Measurements from ENCODE around the gene ADGRD2. TPM values are rescaled to one million over a fixed set of nuclear protein-coding genes. Genes with fewer than 3 reads are reported as not detected.

The ADGRD2 gene
- total and polyA plus RNA-seq, 4 donors, result not detected

DNA sequence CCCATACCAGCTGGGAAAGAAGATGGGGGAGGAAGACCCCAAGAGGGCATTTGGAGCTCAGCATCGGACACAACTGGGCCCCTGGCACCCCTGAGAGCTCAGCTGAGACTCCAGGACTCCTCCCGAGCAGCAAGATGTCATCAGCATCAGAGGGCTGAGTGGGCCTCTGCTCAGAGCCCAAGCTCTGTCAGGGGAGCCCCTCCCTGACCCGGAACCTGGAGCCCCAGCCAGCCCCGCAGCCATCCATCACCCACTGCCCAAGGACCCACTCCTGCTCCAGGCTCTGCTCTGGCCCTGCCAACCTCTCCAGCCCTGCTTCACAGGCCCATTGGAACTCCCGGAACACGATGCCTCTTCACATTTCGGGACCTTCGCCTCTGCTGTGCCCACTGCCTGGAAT is 47.2 kb downstream of the ADGRD2 start:
- WGBS, result 94% methylated on average over 8 of the region's 8 CpGs
- Histone ChIP-seq H3K9me3 (ENCODE audit: control insufficient read depth in 4 of 4, low read length in 3 of 4) (no peaks in the 10 kb centered on the region), H3K4me1 (ENCODE audit: control insufficient read depth in 4 of 4, insufficient read depth in 4 of 4, low read length in 3 of 4) (peaks cover 0 to 8% (median 3%) of the 10 kb centered on the region in 4 donors), H3K27me3 (ENCODE audit: control insufficient read depth in 4 of 4, insufficient read depth in 4 of 4, low read length in 3 of 4) (peaks cover 0 to 4% (median 0%) of the 10 kb centered on the region in 4 donors), H3K9ac (ENCODE audit: low read depth in 1 of 2, low read length in 2 of 2) (no peak overlapping the region), H3K27ac (ENCODE audit: low read depth in 1 of 2, low read length in 2 of 2) (no peak overlapping the region), H3K4me3 (ENCODE audit: low read depth in 1 of 3, low read length in 3 of 3) (no peak overlapping the region), H3K36me3 (ENCODE audit: control insufficient read depth in 4 of 4, insufficient read depth in 3 of 4, low read depth in 1 of 4, low read length in 3 of 4) (no peaks in the 10 kb centered on the region)
- no peak for DNase-seq (ENCODE audit: low spot score)
- TF ChIP-seq, protein P1, sequence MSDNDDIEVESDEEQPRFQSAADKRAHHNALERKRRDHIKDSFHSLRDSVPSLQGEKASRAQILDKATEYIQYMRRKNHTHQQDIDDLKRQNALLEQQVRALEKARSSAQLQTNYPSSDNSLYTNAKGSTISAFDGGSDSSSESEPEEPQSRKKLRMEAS (IDR thresholded peaks at IDR 0.05), result no peak
- TF ChIP-seq FOXA1 (IDR thresholded peaks at IDR 0.05) (no peak), YY1 (IDR thresholded peaks at IDR 0.05) (no peak), FOXA2 (IDR thresholded peaks at IDR 0.05) (no peak), EGR1 (IDR thresholded peaks at IDR 0.05; ENCODE audit: low read depth in 2 of 2) (no peak), HNF4A (conservative IDR thresholded peaks at IDR 0.05) (no peak), TAF1 (conservative IDR thresholded peaks at IDR 0.05) (no peak), RAD21 (IDR thresholded peaks at IDR 0.05) (no peak), GABPA (IDR thresholded peaks at IDR 0.05 in 1 of 2, conservative IDR thresholded peaks at IDR 0.05 in 1 of 2) (no peak), SP1 (IDR thresholded peaks at IDR 0.05) (no peak), NR2F2 (IDR thresholded peaks at IDR 0.05) (no peak)
- TF ChIP-seq, protein P2, sequence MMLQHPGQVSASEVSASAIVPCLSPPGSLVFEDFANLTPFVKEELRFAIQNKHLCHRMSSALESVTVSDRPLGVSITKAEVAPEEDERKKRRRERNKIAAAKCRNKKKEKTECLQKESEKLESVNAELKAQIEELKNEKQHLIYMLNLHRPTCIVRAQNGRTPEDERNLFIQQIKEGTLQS (IDR thresholded peaks at IDR 0.05), result no peak
- TF ChIP-seq, protein P3, sequence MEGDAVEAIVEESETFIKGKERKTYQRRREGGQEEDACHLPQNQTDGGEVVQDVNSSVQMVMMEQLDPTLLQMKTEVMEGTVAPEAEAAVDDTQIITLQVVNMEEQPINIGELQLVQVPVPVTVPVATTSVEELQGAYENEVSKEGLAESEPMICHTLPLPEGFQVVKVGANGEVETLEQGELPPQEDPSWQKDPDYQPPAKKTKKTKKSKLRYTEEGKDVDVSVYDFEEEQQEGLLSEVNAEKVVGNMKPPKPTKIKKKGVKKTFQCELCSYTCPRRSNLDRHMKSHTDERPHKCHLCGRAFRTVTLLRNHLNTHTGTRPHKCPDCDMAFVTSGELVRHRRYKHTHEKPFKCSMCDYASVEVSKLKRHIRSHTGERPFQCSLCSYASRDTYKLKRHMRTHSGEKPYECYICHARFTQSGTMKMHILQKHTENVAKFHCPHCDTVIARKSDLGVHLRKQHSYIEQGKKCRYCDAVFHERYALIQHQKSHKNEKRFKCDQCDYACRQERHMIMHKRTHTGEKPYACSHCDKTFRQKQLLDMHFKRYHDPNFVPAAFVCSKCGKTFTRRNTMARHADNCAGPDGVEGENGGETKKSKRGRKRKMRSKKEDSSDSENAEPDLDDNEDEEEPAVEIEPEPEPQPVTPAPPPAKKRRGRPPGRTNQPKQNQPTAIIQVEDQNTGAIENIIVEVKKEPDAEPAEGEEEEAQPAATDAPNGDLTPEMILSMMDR (IDR thresholded peaks at IDR 0.05; ENCODE audit: low read depth, low read length, missing input control), result no peak
- TF ChIP-seq, protein P4, sequence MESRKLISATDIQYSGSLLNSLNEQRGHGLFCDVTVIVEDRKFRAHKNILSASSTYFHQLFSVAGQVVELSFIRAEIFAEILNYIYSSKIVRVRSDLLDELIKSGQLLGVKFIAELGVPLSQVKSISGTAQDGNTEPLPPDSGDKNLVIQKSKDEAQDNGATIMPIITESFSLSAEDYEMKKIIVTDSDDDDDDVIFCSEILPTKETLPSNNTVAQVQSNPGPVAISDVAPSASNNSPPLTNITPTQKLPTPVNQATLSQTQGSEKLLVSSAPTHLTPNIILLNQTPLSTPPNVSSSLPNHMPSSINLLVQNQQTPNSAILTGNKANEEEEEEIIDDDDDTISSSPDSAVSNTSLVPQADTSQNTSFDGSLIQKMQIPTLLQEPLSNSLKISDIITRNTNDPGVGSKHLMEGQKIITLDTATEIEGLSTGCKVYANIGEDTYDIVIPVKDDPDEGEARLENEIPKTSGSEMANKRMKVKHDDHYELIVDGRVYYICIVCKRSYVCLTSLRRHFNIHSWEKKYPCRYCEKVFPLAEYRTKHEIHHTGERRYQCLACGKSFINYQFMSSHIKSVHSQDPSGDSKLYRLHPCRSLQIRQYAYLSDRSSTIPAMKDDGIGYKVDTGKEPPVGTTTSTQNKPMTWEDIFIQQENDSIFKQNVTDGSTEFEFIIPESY (IDR thresholded peaks at IDR 0.05), result no peak
- TF ChIP-seq, protein P5, sequence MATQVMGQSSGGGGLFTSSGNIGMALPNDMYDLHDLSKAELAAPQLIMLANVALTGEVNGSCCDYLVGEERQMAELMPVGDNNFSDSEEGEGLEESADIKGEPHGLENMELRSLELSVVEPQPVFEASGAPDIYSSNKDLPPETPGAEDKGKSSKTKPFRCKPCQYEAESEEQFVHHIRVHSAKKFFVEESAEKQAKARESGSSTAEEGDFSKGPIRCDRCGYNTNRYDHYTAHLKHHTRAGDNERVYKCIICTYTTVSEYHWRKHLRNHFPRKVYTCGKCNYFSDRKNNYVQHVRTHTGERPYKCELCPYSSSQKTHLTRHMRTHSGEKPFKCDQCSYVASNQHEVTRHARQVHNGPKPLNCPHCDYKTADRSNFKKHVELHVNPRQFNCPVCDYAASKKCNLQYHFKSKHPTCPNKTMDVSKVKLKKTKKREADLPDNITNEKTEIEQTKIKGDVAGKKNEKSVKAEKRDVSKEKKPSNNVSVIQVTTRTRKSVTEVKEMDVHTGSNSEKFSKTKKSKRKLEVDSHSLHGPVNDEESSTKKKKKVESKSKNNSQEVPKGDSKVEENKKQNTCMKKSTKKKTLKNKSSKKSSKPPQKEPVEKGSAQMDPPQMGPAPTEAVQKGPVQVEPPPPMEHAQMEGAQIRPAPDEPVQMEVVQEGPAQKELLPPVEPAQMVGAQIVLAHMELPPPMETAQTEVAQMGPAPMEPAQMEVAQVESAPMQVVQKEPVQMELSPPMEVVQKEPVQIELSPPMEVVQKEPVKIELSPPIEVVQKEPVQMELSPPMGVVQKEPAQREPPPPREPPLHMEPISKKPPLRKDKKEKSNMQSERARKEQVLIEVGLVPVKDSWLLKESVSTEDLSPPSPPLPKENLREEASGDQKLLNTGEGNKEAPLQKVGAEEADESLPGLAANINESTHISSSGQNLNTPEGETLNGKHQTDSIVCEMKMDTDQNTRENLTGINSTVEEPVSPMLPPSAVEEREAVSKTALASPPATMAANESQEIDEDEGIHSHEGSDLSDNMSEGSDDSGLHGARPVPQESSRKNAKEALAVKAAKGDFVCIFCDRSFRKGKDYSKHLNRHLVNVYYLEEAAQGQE (IDR thresholded peaks at IDR 0.05), result no peak

DNA sequence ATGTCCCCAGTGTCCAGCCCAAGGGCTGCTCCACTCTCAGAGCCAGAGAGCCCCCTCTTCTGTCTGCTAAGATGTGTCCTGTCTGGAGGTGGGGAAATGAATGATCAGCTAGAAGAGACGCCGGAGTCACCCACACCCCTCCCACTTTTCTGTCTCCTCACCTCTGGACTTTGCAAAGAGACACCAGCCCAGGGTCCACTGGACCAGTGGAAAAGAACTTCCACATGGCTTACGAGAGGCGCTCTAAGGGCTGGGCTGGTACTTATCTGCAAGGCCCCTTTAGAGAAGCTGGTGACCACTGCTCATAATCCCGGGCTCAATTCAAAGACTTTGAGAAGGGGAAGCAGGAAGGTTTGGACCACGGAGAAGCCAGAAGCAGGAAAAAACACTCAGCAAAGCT is 47.8 kb downstream of the ADGRD2 start:
- Histone ChIP-seq H3K27me3 (ENCODE audit: control insufficient read depth in 4 of 4, insufficient read depth in 4 of 4, low read length in 3 of 4) (peaks cover 0 to 6% (median 0%) of the 10 kb centered on the region in 4 donors), H3K9ac (ENCODE audit: low read depth in 1 of 2, low read length in 2 of 2) (no peak overlapping the region), H3K36me3 (ENCODE audit: control insufficient read depth in 4 of 4, insufficient read depth in 3 of 4, low read depth in 1 of 4, low read length in 3 of 4) (no peaks in the 10 kb centered on the region), H3K4me1 (ENCODE audit: control insufficient read depth in 4 of 4, insufficient read depth in 4 of 4, low read length in 3 of 4) (peaks cover 0 to 8% (median 3%) of the 10 kb centered on the region in 4 donors), H3K4me3 (ENCODE audit: low read depth in 1 of 3, low read length in 3 of 3) (no peak overlapping the region), H3K27ac (ENCODE audit: low read depth in 1 of 2, low read length in 2 of 2) (no peak overlapping the region), H3K9me3 (ENCODE audit: control insufficient read depth in 4 of 4, low read length in 3 of 4) (no peaks in the 10 kb centered on the region)
- no peak for DNase-seq (ENCODE audit: low spot score)
- no peak for TF ChIP-seq SP1 (IDR thresholded peaks at IDR 0.05)
- TF ChIP-seq HNF4G (IDR thresholded peaks at IDR 0.05), result no peak
- TF ChIP-seq, protein P3 (IDR thresholded peaks at IDR 0.05; ENCODE audit: low read depth, low read length, missing input control), result no peak
- TF ChIP-seq RXRA (IDR thresholded peaks at IDR 0.05), result no peak
- TF ChIP-seq TAF1 (conservative IDR thresholded peaks at IDR 0.05), result no peak
- no peak for TF ChIP-seq RAD21 (IDR thresholded peaks at IDR 0.05)
- TF ChIP-seq, protein P2 (IDR thresholded peaks at IDR 0.05), result no peak
- no peak for TF ChIP-seq YY1 (IDR thresholded peaks at IDR 0.05)
- TF ChIP-seq JUND (IDR thresholded peaks at IDR 0.05), result no peak
- no peak for TF ChIP-seq FOXA1 (IDR thresholded peaks at IDR 0.05)
- WGBS, result 72% methylated on average over 6 of the region's 6 CpGs
